NCI-H1417 (cell line): ENCODE data around the gene THYN1.
"Not testable (repeated sequence)": the region's sequence is repeated elsewhere in the genome, so short reads cannot be mapped to it uniquely, and the experiment has no call there.

Experiments
- DNase-seq, 3 experiments: peaks; one replicate each; lab custom pipeline; 2025; lab: John Stamatoyannopoulos, UW

Gene THYN1

GRCh38 chr11:134253188-134253993 is at the start of gene THYN1, which contains the start of gene ACAD8:
TSS of gene THYN1 (minus strand) at chr11:134253352. CDS start at chr11:134252882, 470 bp downstream.
TSS of gene ACAD8 (plus strand) at chr11:134253568. CDS start at chr11:134253601, 33 bp downstream.
- peak; percentile 97 to 99 (median 98) for DNase-seq

GRCh38 chr11:134294664-134295063 is 41.5 kb upstream of the THYN1 start:
- no peak for DNase-seq

DNA sequence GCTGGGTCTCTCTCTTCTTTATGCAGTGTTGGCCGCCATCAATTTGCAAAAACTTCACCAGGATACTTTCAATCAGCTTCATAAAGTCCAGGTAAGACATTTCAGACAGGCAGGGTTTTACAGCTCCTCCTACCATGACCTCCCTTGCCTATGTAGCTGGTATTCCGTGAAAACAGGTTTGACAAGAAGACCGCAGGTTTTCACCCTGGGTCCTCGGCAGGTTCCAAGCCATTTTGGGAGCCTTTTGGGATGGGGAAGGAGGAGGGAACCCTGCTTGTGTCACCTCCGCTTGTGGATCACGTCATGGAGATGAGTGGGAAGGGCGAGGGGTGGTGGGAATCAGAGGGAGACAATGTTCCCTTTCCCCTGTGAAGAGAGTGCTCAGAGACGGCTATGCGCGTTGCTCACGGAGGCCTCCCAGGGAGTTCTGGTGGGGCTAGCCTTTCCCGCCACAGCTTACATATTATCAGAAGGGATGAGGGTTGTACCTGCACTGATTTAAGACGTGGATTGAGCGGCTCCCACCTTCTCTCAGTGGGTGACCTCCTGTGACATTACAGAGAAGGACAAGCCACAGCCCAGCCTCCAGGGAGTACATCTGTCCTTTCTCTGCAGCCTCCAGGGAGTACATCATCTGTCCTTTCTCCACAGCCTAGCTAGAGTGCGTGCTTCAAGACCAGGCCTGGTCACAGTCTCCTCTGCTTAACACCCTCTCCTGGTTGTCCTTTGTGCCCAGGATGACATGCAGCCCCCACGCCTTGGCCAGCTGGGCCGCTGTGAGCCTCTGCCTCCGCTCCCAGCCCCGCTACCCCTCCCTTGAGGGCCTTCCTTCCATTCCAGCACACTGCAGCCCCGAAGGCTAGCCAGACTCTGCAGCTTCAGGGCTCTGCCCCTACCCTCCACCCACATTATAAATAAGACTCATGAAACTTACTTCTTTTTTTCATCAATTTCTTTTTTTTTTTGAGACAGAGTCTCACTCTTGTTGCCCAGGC is 40.3 kb upstream of the THYN1 start:
- DNase-seq = no peak

- no peak for DNase-seq
Observed at GRCh38 chr11:134292661-134293060, 39.5 kb upstream of the THYN1 start.

DNA sequence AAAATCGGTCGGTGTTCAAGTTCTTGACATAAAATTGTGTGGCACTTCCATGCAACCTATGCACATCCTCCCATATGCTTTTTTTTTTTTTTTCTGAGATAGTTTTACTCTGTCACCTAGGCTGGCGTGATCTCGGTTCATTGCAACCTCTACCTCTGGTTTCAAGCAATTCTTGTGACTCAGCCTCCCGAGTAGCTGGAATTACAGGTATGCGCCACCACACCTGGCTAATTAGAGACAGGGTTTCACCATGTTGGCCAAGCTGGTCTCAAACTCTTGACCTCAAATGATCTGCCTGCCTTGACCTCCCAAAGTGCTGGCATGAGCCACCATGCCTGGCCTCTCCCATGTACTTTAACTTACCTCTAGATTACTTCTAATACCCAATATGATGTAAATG is 38.0 kb upstream of the THYN1 start:
- DNase-seq = no peak

GRCh38 chr11:134290646-134291045 is 37.5 kb upstream of the THYN1 start:
- DNase-seq = no peak

GRCh38 chr11:134289789-134290188 is 36.6 kb upstream of the THYN1 start:
- DNase-seq = no peak

DNA sequence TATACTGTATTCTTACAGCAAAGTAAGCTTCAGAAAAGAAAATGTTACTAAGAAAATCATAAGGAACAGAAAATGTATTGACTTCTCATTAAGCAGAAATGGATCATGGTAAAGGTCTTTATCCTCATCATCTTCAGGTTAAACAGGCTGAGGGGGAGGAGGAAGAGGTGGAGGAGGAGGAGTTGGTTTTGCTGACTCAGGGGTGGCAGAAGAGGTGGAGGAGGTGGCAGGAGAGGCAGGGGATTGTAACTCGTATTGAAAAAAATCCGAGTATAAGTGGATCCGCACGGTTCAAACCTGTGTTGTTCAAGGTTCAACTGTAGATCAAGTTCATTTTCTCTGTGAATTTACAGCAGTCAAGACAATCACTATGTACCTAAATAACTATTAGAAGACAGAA is 36.0 kb upstream of the THYN1 start:
- no peak for DNase-seq

DNA sequence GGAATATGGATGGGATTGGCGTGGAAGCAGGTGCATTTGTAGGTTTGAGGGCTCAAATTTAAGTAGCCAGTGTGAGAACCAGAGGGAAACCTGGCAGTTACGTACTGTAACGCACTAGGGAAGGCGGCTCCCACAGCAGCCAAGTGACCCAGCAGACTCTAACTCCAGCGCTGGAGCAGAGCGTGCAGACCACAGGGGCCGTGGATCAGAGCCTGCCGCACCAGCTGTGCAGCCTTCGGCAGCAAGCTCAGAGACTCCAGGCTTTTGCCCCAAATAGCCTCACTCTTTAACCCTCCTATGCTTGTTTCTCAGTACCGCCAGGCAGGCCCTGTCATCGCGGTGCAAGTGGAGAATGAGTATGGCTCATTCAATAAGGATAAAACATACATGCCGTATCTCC is 35.3 kb upstream of the THYN1 start:
- no peak for DNase-seq

- DNase-seq = no peak
Observed at GRCh38 chr11:134287561-134287960, 34.4 kb upstream of the THYN1 start.

GRCh38 chr11:134284349-134284748 is 31.2 kb upstream of the THYN1 start:
- not testable (repeated sequence) for DNase-seq

DNA sequence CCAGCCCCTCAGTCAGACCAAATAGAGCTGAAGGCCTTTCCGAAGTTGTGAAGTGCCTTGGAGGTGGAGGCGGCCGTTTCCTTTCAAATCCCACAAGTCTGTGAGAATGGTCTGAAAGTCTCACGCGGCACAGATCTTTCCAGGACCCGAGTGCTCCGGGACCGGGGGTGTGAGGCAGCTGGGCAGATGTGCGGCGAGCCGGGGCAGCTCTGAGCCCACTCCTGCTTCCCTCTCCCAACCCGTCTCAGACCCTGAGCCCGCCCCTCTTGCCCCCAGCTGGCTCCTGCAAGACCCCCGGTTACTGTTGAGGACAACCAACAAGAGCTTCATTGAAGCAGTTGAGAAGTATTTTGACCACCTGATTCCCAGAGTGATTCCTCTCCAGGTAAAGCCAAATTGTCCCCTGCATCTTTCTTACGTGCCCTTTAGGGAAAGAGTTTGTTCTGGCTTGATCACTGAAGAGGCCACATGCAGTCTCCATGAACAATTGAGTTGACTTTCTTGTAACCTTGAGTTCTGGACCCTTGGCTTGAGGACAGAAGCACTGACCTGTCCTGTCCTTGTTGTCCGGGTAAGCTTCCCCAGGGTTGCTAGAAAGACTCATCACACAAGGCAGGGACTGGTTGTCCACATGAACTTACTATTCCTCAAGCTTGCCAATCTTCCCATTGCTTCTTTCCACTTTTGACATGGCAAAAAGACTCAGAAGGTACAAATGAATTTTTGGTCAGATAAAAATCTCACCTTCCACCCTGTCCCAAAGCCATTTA is 30.5 kb upstream of the THYN1 start:
- DNase-seq = no peak

- DNase-seq = no peak
Observed at GRCh38 chr11:134282121-134283045, 29.2 kb upstream of the THYN1 start.

DNA sequence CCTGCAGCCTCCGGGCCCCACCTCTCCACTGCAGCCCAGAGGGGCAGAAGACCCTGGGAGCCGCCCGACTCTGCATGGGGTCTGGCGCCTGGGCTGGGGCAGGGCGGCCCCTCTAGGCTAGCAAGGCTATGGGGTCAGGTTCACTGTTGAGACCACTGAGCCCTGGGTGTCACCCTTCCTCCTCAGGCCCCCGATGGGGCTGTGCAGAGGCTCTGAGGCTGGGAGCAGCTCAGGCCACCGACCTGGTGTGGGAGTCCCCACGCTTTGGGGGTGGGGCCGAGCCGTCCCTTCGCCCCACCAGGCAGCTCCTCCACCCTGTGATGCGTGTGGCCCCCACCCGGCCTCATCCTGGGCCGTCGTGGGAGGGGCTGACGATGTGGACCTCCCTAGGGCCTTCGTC is 28.5 kb upstream of the THYN1 start:
- DNase-seq = not testable (repeated sequence)

- no peak for DNase-seq
Observed at GRCh38 chr11:134278356-134278755, 25.2 kb upstream of the THYN1 start.

- no peak for DNase-seq
Observed at GRCh38 chr11:134277183-134278001, 24.2 kb upstream of the THYN1 start.

GRCh38 chr11:134276396-134277182 is 23.4 kb upstream of the THYN1 start:
- peak in 1 of 3 experiments; percentile 68 for DNase-seq

DNA sequence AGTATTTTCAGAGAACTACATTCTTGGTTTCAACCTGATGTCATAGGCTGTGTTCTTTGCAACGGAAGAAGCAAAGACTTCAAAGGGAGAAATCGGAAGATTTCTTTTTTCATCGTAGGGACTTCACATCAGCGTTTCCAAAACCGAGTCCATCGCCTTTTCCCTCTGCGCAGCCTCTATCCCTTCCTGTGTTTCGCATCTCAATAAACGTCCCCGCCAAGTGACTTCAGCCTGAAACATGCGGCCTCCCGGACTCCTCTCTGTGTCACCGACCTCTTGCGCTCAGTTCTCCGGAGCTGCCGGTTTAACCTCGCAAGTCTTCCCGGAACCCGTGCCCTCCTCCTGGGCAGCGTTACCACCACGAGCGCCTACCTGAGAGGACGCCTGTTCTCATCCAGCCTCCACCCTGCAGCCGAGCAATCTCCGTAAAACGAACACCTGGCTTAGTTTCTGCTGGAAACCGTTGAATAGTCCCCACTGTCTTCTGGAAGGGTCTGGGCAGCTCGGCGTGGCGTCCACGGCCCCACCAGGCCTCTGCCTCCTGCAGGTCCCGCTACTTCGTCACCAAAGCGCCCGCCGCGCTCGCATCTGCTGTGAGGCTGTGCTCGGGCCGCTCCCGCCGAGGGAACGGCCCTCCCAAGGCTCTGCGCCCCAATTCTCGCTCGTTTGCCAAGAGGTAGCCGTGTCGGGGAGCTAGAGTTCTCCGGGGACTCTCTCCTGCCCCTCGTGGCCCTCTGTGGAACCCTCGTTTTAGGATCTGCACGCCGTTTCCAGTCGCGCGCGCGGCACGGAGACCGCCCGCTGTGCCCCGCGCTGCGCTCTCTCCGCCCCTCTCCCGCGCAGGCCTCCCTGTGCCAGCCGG is 22.6 kb upstream of the THYN1 start, which contains the start of gene GLB1L3:
Gene GLB1L3 (plus strand): TSS at position 846 of the 862 bp plus-strand sequence. CDS start 362 bp downstream, outside the sequence.
- DNase-seq = peak in 2 of 3 experiments; percentile 67 to 70
